Ishikawa (cell line): ENCODE data around the gene FMNL1.

Source experiments
- CEBPB ChIP-seq: IDR thresholded peaks from 2 replicates; pipeline ENCODE4 v1.6.1; 2012
- CREB1 ChIP-seq: IDR thresholded peaks from 2 replicates; pipeline ENCODE4 v1.6.1; 2012; ENCODE audit warnings: low read depth
- EGR1 ChIP-seq: IDR thresholded peaks from 2 replicates; pipeline ENCODE4 v1.6.1; 2012
- EP300 ChIP-seq: IDR thresholded peaks from 2 replicates; pipeline ENCODE4 v1.6.1; 2012; ENCODE audit warnings: borderline replicate concordance
- FOXM1 ChIP-seq: IDR thresholded peaks from 2 replicates; pipeline ENCODE4 v1.6.1; 2012; ENCODE audit warnings: low read depth, borderline replicate concordance
- MAX ChIP-seq: IDR thresholded peaks from 2 replicates; pipeline ENCODE4 v1.6.1; 2012
- NFIC ChIP-seq: IDR thresholded peaks from 2 replicates; pipeline ENCODE4 v1.6.1; 2012
- RAD21 ChIP-seq: IDR thresholded peaks from 2 replicates; pipeline ENCODE4 v1.6.1; 2012; ENCODE audit warnings: low read depth
- REST ChIP-seq: IDR thresholded peaks from 2 replicates; pipeline ENCODE4 v1.6.1; 2012; ENCODE audit warnings: low read depth, mild to moderate bottlenecking
- TAF1 ChIP-seq: IDR thresholded peaks from 2 replicates; pipeline ENCODE4 v1.6.1; 2012; ENCODE audit warnings: low read depth, mild to moderate bottlenecking
- TCF12 ChIP-seq: IDR thresholded peaks from 2 replicates; pipeline ENCODE4 v1.6.1; 2012; ENCODE audit warnings: low read depth
- TEAD4 ChIP-seq: IDR thresholded peaks from 2 replicates; pipeline ENCODE4 v1.6.1; 2012
- USF1 ChIP-seq: IDR thresholded peaks from 2 replicates; pipeline ENCODE4 v1.6.1; 2012
- YY1 ChIP-seq: IDR thresholded peaks from 2 replicates; pipeline ENCODE4 v1.6.1; 2012; ENCODE audit warnings: low read depth
- ZBTB7A ChIP-seq: IDR thresholded peaks from 2 replicates; pipeline ENCODE4 v1.6.1; 2012; ENCODE audit warnings: low read depth

Gene FMNL1

GRCh38 chr17:45241328-45242028, 19.8 kb downstream of the FMNL1 start:
- TF ChIP-seq EGR1 (no peak), FOXM1 (no peak), ZBTB7A (no peak), TEAD4 (no peak), REST (no peak), TCF12 (no peak), MAX (no peak), USF1 (no peak), CEBPB (no peak), RAD21 (no peak), CREB1 (no peak), EP300 (no peak)

- TF ChIP-seq TCF12: no peak
- TF ChIP-seq RAD21: no peak
- TF ChIP-seq USF1: no peak
- TF ChIP-seq EGR1: no peak
- TF ChIP-seq CEBPB: no peak
- TF ChIP-seq CREB1: no peak
- no peak for TF ChIP-seq REST
- no peak for TF ChIP-seq EP300
- TF ChIP-seq YY1: no peak
- TF ChIP-seq FOXM1: no peak
Measured at GRCh38 chr17:45242029-45242414, 20.3 kb downstream of the FMNL1 start.

- TF ChIP-seq EGR1 (no peak), MAX (no peak), RAD21 (no peak), REST (no peak), TEAD4 (no peak), CREB1 (no peak), TCF12 (no peak), NFIC (no peak), FOXM1 (no peak), ZBTB7A (no peak), USF1 (no peak), TAF1 (no peak), YY1 (no peak), CEBPB (no peak), EP300 (no peak)
Measured at GRCh38 chr17:45243750-45244149, 22.1 kb downstream of the FMNL1 start.
